Colonic mucosa (tissue), 4 donors: ENCODE data around the gene SMPD3. TPM values are rescaled to one million over a fixed set of nuclear protein-coding genes. Genes with fewer than 3 reads are reported as not detected.

Experiments used
- DNase-seq: peaks from one replicate; pipeline ENCODE4 v3.0.0-alpha.2; 2020
- H3K27ac ChIP-seq: fragments of 200-600 bp; one replicate; pipeline ENCODE4 v1.8.0; 2021
- H3K27me3 ChIP-seq: fragments of 200-600 bp; one replicate; pipeline ENCODE4 v1.8.0; 2021
- H3K36me3 ChIP-seq: fragments of 200-600 bp; one replicate; pipeline ENCODE4 v1.8.0; 2021
- H3K4me1 ChIP-seq: fragments of 200-600 bp; one replicate; pipeline ENCODE4 v1.8.0; 2021; ENCODE audit warnings: mild to moderate bottlenecking
- H3K4me3 ChIP-seq: fragments of 200-600 bp; one replicate; pipeline ENCODE4 v1.8.0; 2021
- H3K9ac ChIP-seq, 2 donors: one replicate each; pipeline ENCODE4 v1.7.0; 2013; ENCODE audit warnings: control low read depth in 2 of 2, low read depth in 2 of 2, low read length in 2 of 2
- H3K9me3 ChIP-seq: fragments of 200-600 bp; one replicate; pipeline ENCODE4 v1.8.0; 2021
- CTCF ChIP-seq: fragments of 200-600 bp; IDR thresholded peaks from one replicate; pipeline ENCODE4 v1.8.0; 2022; ENCODE audit warnings: antibody characterized with exemption, mild to moderate bottlenecking
- intact Hi-C: fragments of 100-400 bp; cut with DNase I; formaldehyde crosslinking; loops from one replicate; pipeline ENCODE4 v1.14.1; 2022
- total RNA-seq, 2 donors: library from RNA; stranded (reverse); fragmentation: NEBNext Ultra II Directional in 1 of 2; extraction: Animal tissue kit (Norgen Biotek cat#: 25700) in 1 of 2; gene quantifications; one replicate each; pipeline ENCODE4 v1.2.1, GENCODE V29; 2021
- donor health status: healthy.
- donor health status: DM: no; HTN: no; CAD: no.
- donor health status: DM: no; HTN: no; CAD: no.

Gene SMPD3
- total RNA-seq, 2 donors from 2014 or later: 71.1 to 76.5 TPM

- no peaks in the 10 kb centered on the region for H3K4me1 ChIP-seq
- H3K27ac ChIP-seq: no peak overlapping the region
- no peaks in the 10 kb centered on the region for H3K27me3 ChIP-seq
- no peak overlapping the region for H3K4me3 ChIP-seq
- intact Hi-C loops: no loop called here
- no peaks in the 10 kb centered on the region for H3K9me3 ChIP-seq
- no peak for TF ChIP-seq CTCF
- peaks cover 3% of the 10 kb centered on the region for H3K36me3 ChIP-seq
- DNase-seq: no peak
- H3K9ac ChIP-seq: no peak overlapping the region
These were observed 102.2 kb downstream of the SMPD3 start for GRCh38 chr16:68345958-68346635.

DNA sequence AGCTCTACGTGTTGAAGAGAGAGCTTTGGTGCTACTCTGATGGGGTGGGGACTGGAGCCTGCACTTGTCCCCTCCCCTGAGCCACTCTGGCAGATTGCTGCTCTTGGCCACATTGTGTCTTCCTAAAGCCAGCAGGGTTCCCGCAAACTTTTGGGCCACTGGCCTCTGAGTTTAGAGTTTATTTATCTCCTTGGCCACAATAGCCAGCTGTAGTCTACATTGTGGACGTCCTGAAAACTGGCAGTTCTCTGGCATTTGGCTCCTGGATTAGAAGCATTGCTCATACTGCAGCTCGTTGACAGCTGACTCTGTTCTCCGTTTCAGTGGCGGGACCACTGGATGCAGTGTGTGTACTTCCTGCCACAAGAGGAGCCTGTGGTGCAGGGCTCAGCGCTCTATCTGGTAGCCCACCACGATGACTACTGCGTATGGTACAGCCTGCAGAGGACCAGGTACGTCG lies 102.9 kb downstream of the SMPD3 start:
- H3K4me3 ChIP-seq: no peak overlapping the region
- no peak for DNase-seq
- no peak overlapping the region for H3K27ac ChIP-seq
- H3K9ac ChIP-seq: no peak overlapping the region
- H3K9me3 ChIP-seq: no peaks in the 10 kb centered on the region
- intact Hi-C loops: no loop called here
- H3K36me3 ChIP-seq: peaks cover 7% of the 10 kb centered on the region
- no peaks in the 10 kb centered on the region for H3K4me1 ChIP-seq
- no peak for TF ChIP-seq CTCF
- H3K27me3 ChIP-seq: no peaks in the 10 kb centered on the region

- no peaks in the 10 kb centered on the region for H3K27me3 ChIP-seq
- intact Hi-C loops: no loop called here
- H3K36me3 ChIP-seq: peaks cover 7% of the 10 kb centered on the region
- H3K9me3 ChIP-seq: no peaks in the 10 kb centered on the region
- H3K27ac ChIP-seq: no peak overlapping the region
- no peak for TF ChIP-seq CTCF
- DNase-seq: no peak
- no peak overlapping the region for H3K4me3 ChIP-seq
- H3K9ac ChIP-seq: no peak overlapping the region
- H3K4me1 ChIP-seq: no peaks in the 10 kb centered on the region
These were observed 104.1 kb downstream of the SMPD3 start for GRCh38 chr16:68344252-68344651.

DNA sequence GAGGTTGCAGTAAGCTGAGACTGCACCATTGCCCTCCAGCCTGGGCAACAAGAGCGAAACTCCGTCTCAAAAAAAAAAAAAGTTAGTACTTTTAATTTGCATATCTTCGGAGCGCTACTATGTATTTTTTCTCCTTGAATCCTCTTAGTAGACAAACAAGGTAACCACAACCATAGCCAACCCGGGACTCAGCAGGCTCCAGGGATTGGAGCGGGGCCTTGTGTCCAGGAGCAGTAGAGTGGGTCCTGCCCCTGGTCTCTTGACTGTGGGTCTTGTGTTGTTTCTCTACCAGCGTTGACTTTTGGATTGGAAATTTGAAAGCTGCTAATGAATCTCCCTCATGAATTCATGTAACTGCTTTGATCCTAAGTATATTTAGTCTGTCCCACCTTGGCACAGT lies 105.2 kb downstream of the SMPD3 start:
- H3K4me3 ChIP-seq: no peak overlapping the region
- intact Hi-C loops: no loop called here
- no peaks in the 10 kb centered on the region for H3K4me1 ChIP-seq
- H3K27ac ChIP-seq: no peak overlapping the region
- DNase-seq: no peak
- no peaks in the 10 kb centered on the region for H3K27me3 ChIP-seq
- TF ChIP-seq CTCF: no peak
- no peak overlapping the region for H3K9ac ChIP-seq
- H3K9me3 ChIP-seq: no peaks in the 10 kb centered on the region
- H3K36me3 ChIP-seq: peaks cover 4% of the 10 kb centered on the region

DNA sequence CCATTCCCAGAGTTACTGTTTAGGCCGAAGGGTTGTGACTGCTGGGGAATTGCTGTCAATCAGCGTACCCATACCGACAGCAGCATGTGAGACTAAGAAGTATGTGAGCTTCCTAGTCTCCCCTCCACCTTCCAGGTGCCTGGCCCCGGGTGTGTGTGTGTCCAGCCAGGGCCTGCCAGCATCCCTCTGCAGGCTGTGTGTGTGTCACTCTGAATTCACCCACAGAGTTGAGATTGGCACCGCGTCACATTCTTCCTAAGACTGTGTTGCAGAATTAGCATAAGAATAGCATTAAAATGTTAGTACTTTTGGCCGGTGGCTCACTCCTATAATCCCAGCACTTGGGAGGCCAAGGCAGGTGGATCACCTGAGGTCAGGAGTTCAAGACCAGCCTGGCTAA lies 105.7 kb downstream of the SMPD3 start:
- H3K27me3 ChIP-seq: no peaks in the 10 kb centered on the region
- no peak overlapping the region for H3K9ac ChIP-seq
- DNase-seq: no peak
- no peaks in the 10 kb centered on the region for H3K9me3 ChIP-seq
- H3K4me1 ChIP-seq: no peaks in the 10 kb centered on the region
- intact Hi-C loops: no loop called here
- peaks cover 4% of the 10 kb centered on the region for H3K36me3 ChIP-seq
- H3K4me3 ChIP-seq: no peak overlapping the region
- TF ChIP-seq CTCF: no peak
- H3K27ac ChIP-seq: no peak overlapping the region
